Measurements from ENCODE around the gene LDB3. TPM values are rescaled to one million over a fixed set of nuclear protein-coding genes. Genes with fewer than 3 reads are reported as not detected.
A peak's percentile ranks its signal among the peaks of the same experiment; 100 is the strongest.

LDB3 gene
- total RNA-seq, 1 experiment from 2014 or later = 0.04 TPM

DNA sequence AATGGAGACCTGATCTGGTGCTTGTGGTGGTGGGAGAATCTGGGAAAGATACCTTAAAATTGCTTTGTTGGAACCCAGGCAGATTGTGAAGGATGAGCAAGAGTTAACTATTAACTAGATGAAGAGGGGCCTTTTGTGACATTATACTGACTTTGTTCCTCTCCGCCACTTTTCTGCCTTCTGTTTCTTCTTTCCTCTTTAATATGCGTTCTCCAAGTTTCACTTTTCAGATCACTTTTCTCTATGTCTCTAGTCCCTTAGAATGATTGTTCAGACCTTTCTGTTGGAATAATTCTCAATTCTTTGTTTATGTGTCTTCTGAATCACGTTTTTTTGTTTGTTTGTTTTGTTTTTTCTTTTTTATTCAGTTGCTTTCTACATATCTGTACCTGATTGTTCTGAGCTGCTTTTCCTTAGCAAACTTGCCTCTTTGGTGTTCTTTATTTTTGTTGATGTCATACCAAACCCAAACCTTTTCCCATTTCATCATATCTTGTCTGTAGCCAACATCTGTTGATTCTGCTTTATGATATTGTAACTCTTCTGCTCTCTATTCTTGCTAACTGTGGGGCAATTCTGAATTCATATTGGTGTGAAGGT is 90.9 kb downstream of the LDB3 start:
- TF ChIP-seq EZH2 (IDR thresholded peaks at IDR 0.05; ENCODE audit: low read length, unreplicated experiment) (no peak), CTCF (conservative IDR thresholded peaks at IDR 0.05; ENCODE audit: low read depth, low read length) (no peak), EZH2phosphoT487 (IDR thresholded peaks at IDR 0.05; ENCODE audit: borderline replicate concordance, low read length) (no peak)
- Histone ChIP-seq H3K79me2 (ENCODE audit: low read length) (peaks cover 86% of the 10 kb centered on the region), H2AFZ (ENCODE audit: low read length) (no peak overlapping the region), H3K9me2 (replicated peaks; ENCODE audit: low read length) (no peaks in the 10 kb centered on the region), H3K4me1 (ENCODE audit: insufficient read depth, low read length) (peaks cover 9% of the 10 kb centered on the region; the same call in 1 of the 2 replicates), H3K27me3 (ENCODE audit: low read length) (no peaks in the 10 kb centered on the region), H3K4me3 (ENCODE audit: low read length) (peak overlapping the region; percentile 85), H3K4me2 (ENCODE audit: low read length) (peak overlapping the region; percentile 79), H4K20me1 (ENCODE audit: low read length) (no peaks in the 10 kb centered on the region; the same call in 1 of the 2 replicates), H3F3A (ENCODE audit: low read length, unreplicated experiment) (no peaks in the 10 kb centered on the region), H3K36me3 (ENCODE audit: low read depth, low read length) (no peaks in the 10 kb centered on the region), H3K27ac (ENCODE audit: low read length) (no peak overlapping the region), H3K9me3 (ENCODE audit: low read length) (no peaks in the 10 kb centered on the region), H3K9ac (ENCODE audit: low read length) (no peak overlapping the region)
- CTCF ChIA-PET = no interaction called here
- no peak for ATAC-seq
- DNase-seq = no peak
- no TSS peak for BruUV-seq (replicated peaks)
- POLR2A ChIA-PET (ENCODE audit: unreplicated experiment) = no interaction called here
- intact Hi-C loops (cut with micrococcal nuclease) = no loop called here

GRCh38 chr10:86763404-86763803 is 95.1 kb downstream of the LDB3 start:
- POLR2A ChIA-PET (ENCODE audit: unreplicated experiment) = no interaction called here
- Histone ChIP-seq H4K20me1 (ENCODE audit: low read length) (no peaks in the 10 kb centered on the region), H3K9me3 (ENCODE audit: low read length) (no peaks in the 10 kb centered on the region), H3K4me1 (ENCODE audit: insufficient read depth, low read length) (0 out of 2 replicates have a peak, but pooled peaks cover 6% of the 10 kb centered on the region), H3F3A (ENCODE audit: low read length, unreplicated experiment) (no peaks in the 10 kb centered on the region), H2AFZ (ENCODE audit: low read length) (no peak overlapping the region), H3K36me3 (ENCODE audit: low read depth, low read length) (no peaks in the 10 kb centered on the region), H3K27ac (ENCODE audit: low read length) (no peak overlapping the region), H3K4me3 (ENCODE audit: low read length) (no peak overlapping the region), H3K79me2 (ENCODE audit: low read length) (peaks cover 91% of the 10 kb centered on the region), H3K9ac (ENCODE audit: low read length) (no peak overlapping the region), H3K4me2 (ENCODE audit: low read length) (no peak overlapping the region), H3K27me3 (ENCODE audit: low read length) (no peaks in the 10 kb centered on the region), H3K9me2 (replicated peaks; ENCODE audit: low read length) (no peaks in the 10 kb centered on the region)
- BruUV-seq (replicated peaks) = no TSS peak
- CTCF ChIA-PET = no interaction called here
- no peak for DNase-seq
- TF ChIP-seq EZH2 (IDR thresholded peaks at IDR 0.05; ENCODE audit: low read length, unreplicated experiment) = no peak
- TF ChIP-seq CTCF (conservative IDR thresholded peaks at IDR 0.05; ENCODE audit: low read depth, low read length) = no peak
- TF ChIP-seq EZH2phosphoT487 (IDR thresholded peaks at IDR 0.05; ENCODE audit: borderline replicate concordance, low read length) = no peak
- no peak for ATAC-seq
- intact Hi-C loops (cut with micrococcal nuclease) = no loop called here

DNA sequence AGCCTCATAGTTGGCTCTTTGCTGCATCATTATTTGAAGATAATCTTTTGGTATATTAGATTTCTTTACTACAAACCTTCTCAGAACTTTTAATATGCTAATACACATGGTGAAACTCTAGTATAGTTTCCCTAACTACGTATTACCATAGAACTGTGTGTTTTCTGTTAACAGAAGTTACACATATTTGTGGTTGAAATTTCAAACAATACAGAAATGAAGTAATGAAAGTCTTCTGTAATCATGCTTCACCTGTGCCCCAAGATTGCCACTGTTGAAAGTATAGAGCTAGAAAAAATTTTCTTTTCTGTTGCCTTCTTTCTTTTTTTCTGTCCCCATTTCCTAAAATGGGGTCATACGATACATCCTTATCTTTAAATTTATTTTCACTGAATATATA is 97.2 kb downstream of the LDB3 start:
- no peak for ATAC-seq
- H4K20me1 ChIP-seq (ENCODE audit: low read length) = no peaks in the 10 kb centered on the region
- TF ChIP-seq EZH2 (IDR thresholded peaks at IDR 0.05; ENCODE audit: low read length, unreplicated experiment) (no peak), EZH2phosphoT487 (IDR thresholded peaks at IDR 0.05; ENCODE audit: borderline replicate concordance, low read length) (no peak), CTCF (conservative IDR thresholded peaks at IDR 0.05; ENCODE audit: low read depth, low read length) (no peak)
- no peaks in the 10 kb centered on the region for H3K9me3 ChIP-seq (ENCODE audit: low read length)
- BruUV-seq (replicated peaks) = no TSS peak
- no peak overlapping the region for H2AFZ ChIP-seq (ENCODE audit: low read length)
- intact Hi-C loops (cut with micrococcal nuclease) = no loop called here
- H3K4me3 ChIP-seq (ENCODE audit: low read length) = no peak overlapping the region
- POLR2A ChIA-PET (ENCODE audit: unreplicated experiment) = no interaction called here
- H3K27me3 ChIP-seq (ENCODE audit: low read length) = no peaks in the 10 kb centered on the region
- H3K36me3 ChIP-seq (ENCODE audit: low read depth, low read length) = no peaks in the 10 kb centered on the region
- H3K27ac ChIP-seq (ENCODE audit: low read length) = no peak overlapping the region
- no peak overlapping the region for H3K9ac ChIP-seq (ENCODE audit: low read length)
- DNase-seq = no peak
- H3F3A ChIP-seq (ENCODE audit: low read length, unreplicated experiment) = no peaks in the 10 kb centered on the region
- no peaks in the 10 kb centered on the region for H3K9me2 ChIP-seq (replicated peaks; ENCODE audit: low read length)
- peaks cover 90% of the 10 kb centered on the region for H3K79me2 ChIP-seq (ENCODE audit: low read length)
- no peaks in the 10 kb centered on the region for H3K4me1 ChIP-seq (ENCODE audit: insufficient read depth, low read length)
- CTCF ChIA-PET = no interaction called here
- H3K4me2 ChIP-seq (ENCODE audit: low read length) = no peak overlapping the region
